Uterus (tissue), 2 donors: ENCODE data around the gene DUSP10.

Experiments used
- CTCF ChIP-seq, 4 experiments: fragments of 200-600 bp in 2 of 4; fragments of 450-650 bp in 2 of 4; sonication (generic) in 2 of 4; IDR thresholded peaks; one replicate each; pipeline ENCODE4 v1.5.1; 2016 to 2019; ENCODE audit warnings: antibody characterized with exemption in 4 of 4, mild to moderate bottlenecking in 2 of 4, moderate library complexity in 1 of 4
- POLR2A ChIP-seq, 2 donors: fragments of 450-650 bp; IDR thresholded peaks; one replicate each; pipeline ENCODE4 v1.6.1; 2016; ENCODE audit warnings: antibody characterized with exemption in 2 of 2, mild to moderate bottlenecking in 1 of 2, moderate library complexity in 1 of 2

- TF ChIP-seq CTCF (IDR thresholded peaks at IDR 0.05) (no peak), POLR2A (IDR thresholded peaks at IDR 0.05) (no peak)
These were observed 36.8 kb upstream of the DUSP10 start for GRCh38 chr1:221778535-221779142.
